HT-29 (cell line): ENCODE measurements around the gene TLCD1. TPM values are rescaled to one million over a fixed set of nuclear protein-coding genes. Genes with fewer than 3 reads are reported as not detected.
A peak's percentile ranks its signal among the peaks of the same experiment; 100 is the strongest.
"Not testable (repeated sequence)": the region's sequence is repeated elsewhere in the genome, so short reads cannot be mapped to it uniquely, and the experiment has no call there.

Experiments
- DNase-seq: peaks from one replicate; pipeline ENCODE4 v3.0.0-alpha.2; 2015; ENCODE audit warnings: low spot score
- total RNA-seq: library from RNA; depleted of rRNA; stranded (reverse); fragments of >200 nt; shearing (Covaris generic); gene quantifications from 2 replicates; pipeline ENCODE4 v1.2.3, GENCODE V29; 2014

TLCD1 gene
- total RNA-seq, 1 experiment from 2014 or later = 44.6 TPM

- no peak for DNase-seq
These were observed 3.9 kb upstream of the TLCD1 start for GRCh38 chr17:28729950-28730330.

GRCh38 chr17:28728364-28729200 is 2.5 kb upstream of the TLCD1 start, which contains the start of gene NEK8:
Gene NEK8 (plus strand): TSS chr17:28728788. CDS start chr17:28728814, 26 bp downstream.
- peak; percentile 99 for DNase-seq

GRCh38 chr17:28726627-28727491 is 826 bp upstream of the TLCD1 start:
- peak; percentile 98 for DNase-seq

GRCh38 chr17:28725660-28726225 is 290 bp downstream of the TLCD1 start:
- peak; percentile 76 for DNase-seq

GRCh38 chr17:28725166-28725659 is 820 bp downstream of the TLCD1 start:
- DNase-seq = peak; percentile 84

- DNase-seq = peak; percentile 40
These were observed 1.4 kb downstream of the TLCD1 start for GRCh38 chr17:28724500-28725165.

GRCh38 chr17:28723836-28724499 is 2.1 kb downstream of the TLCD1 start:
- DNase-seq = peak; percentile 63

- DNase-seq = no peak
These were observed 2.7 kb downstream of the TLCD1 start for GRCh38 chr17:28723159-28723835.

GRCh38 chr17:28722417-28723158 is 3.4 kb downstream of the TLCD1 start:
- no peak for DNase-seq

- DNase-seq = not testable (repeated sequence)
These were observed 5.1 kb downstream of the TLCD1 start for GRCh38 chr17:28720997-28721329.

GRCh38 chr17:28720247-28720996 is 5.6 kb downstream of the TLCD1 start:
- DNase-seq = peak; percentile 56

- no peak for DNase-seq
These were observed 7.0 kb downstream of the TLCD1 start for GRCh38 chr17:28719021-28719433.

GRCh38 chr17:28718333-28719020 is 7.6 kb downstream of the TLCD1 start:
- no peak for DNase-seq

GRCh38 chr17:28717578-28718332 is 8.3 kb downstream of the TLCD1 start, which contains the start of gene RAB34:
Gene RAB34 (minus strand): TSS chr17:28717868. CDS start chr17:28717266, 602 bp downstream.
- no peak for DNase-seq

- no peak for DNase-seq
These were observed 9.1 kb downstream of the TLCD1 start for GRCh38 chr17:28716740-28717577.

GRCh38 chr17:28715217-28715616 is 10.8 kb downstream of the TLCD1 start:
- no peak for DNase-seq
